Measurements from ENCODE around the gene OR10C1.
"Not testable (repeated sequence)": the region's sequence is repeated elsewhere in the genome, so short reads cannot be mapped to it uniquely, and the experiment has no call there.

OR10C1 gene

GRCh38 chr6:29436730-29437129, 2.4 kb upstream of the OR10C1 start:
- WGBS, 2 experiments, result 90 to 94% methylated on average over 15 to 17 of the region's 18 CpGs
- H3K4me1 ChIP-seq (ENCODE audit: control insufficient read depth, insufficient read depth, low read length); H3K36me3 ChIP-seq (ENCODE audit: control insufficient read depth, insufficient read depth, low read length); H3K27ac ChIP-seq (ENCODE audit: insufficient read depth, low read depth, low read length, poor library complexity, severe bottlenecking); H3K27me3 ChIP-seq (ENCODE audit: control insufficient read depth, insufficient read depth, low read length, poor library complexity, severe bottlenecking); H3K9me3 ChIP-seq (ENCODE audit: control insufficient read depth, low read length); H3K4me3 ChIP-seq (ENCODE audit: insufficient read depth, low read depth, low read length): not testable (repeated sequence)

- no peak overlapping the region for H3K27ac ChIP-seq (ENCODE audit: insufficient read depth, low read depth, low read length, poor library complexity, severe bottlenecking)
- H3K9me3 ChIP-seq (ENCODE audit: control insufficient read depth, low read length), result no peaks in the 10 kb centered on the region
- 82 to 96% methylated on average over 1 of the region's 1 CpG for WGBS, 2 experiments
- no peak overlapping the region for H3K4me3 ChIP-seq (ENCODE audit: insufficient read depth, low read depth, low read length)
- no peaks in the 10 kb centered on the region for H3K27me3 ChIP-seq (ENCODE audit: control insufficient read depth, insufficient read depth, low read length, poor library complexity, severe bottlenecking)
- H3K4me1 ChIP-seq (ENCODE audit: control insufficient read depth, insufficient read depth, low read length), result peaks cover 5% of the 10 kb centered on the region
- no peaks in the 10 kb centered on the region for H3K36me3 ChIP-seq (ENCODE audit: control insufficient read depth, insufficient read depth, low read length)
Measured at GRCh38 chr6:29442719-29443118, 3.6 kb downstream of the OR10C1 start.

DNA sequence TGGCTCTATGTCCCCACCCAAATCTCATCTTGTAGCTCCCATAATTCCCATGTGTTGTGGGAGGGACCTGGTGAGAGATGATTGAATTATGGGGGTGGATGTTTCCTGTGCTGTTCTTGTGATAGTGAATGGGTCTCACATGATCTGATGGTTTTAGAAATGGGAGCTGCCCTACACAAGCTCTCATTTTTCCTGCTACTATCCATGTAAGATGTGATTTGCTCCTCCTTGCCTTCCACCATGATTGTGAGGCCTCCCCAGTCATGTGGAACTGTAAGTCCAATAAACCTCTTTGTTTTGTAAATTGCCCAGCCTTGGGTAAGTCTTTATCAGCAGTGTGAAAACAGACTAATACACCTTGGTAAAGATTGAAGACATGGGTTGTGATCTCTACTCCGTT, 4.9 kb downstream of the OR10C1 start:
- H3K27me3 ChIP-seq (ENCODE audit: control insufficient read depth, insufficient read depth, low read length, poor library complexity, severe bottlenecking); H3K4me3 ChIP-seq (ENCODE audit: insufficient read depth, low read depth, low read length): not testable (repeated sequence)
- 95% methylated on average over 1 of the region's 1 CpG for WGBS, 2 experiments

GRCh38 chr6:29447670-29448069, 8.6 kb downstream of the OR10C1 start:
- no peak overlapping the region for H3K27ac ChIP-seq (ENCODE audit: insufficient read depth, low read depth, low read length, poor library complexity, severe bottlenecking)
- H3K9me3 ChIP-seq (ENCODE audit: control insufficient read depth, low read length), result no peaks in the 10 kb centered on the region
- H3K4me3 ChIP-seq (ENCODE audit: insufficient read depth, low read depth, low read length), result no peak overlapping the region
- 88 to 100% methylated on average over 1 of the region's 1 CpG for WGBS, 2 experiments
- peaks cover 5% of the 10 kb centered on the region for H3K4me1 ChIP-seq (ENCODE audit: control insufficient read depth, insufficient read depth, low read length)
- no peaks in the 10 kb centered on the region for H3K27me3 ChIP-seq (ENCODE audit: control insufficient read depth, insufficient read depth, low read length, poor library complexity, severe bottlenecking)
- H3K36me3 ChIP-seq (ENCODE audit: control insufficient read depth, insufficient read depth, low read length), result no peaks in the 10 kb centered on the region

More for the DNA sequence above, 4.9 kb downstream of the OR10C1 start:
- not testable (repeated sequence) for H3K27ac ChIP-seq (ENCODE audit: insufficient read depth, low read depth, low read length, poor library complexity, severe bottlenecking); H3K36me3 ChIP-seq (ENCODE audit: control insufficient read depth, insufficient read depth, low read length); H3K4me1 ChIP-seq (ENCODE audit: control insufficient read depth, insufficient read depth, low read length); H3K9me3 ChIP-seq (ENCODE audit: control insufficient read depth, low read length)

DNA sequence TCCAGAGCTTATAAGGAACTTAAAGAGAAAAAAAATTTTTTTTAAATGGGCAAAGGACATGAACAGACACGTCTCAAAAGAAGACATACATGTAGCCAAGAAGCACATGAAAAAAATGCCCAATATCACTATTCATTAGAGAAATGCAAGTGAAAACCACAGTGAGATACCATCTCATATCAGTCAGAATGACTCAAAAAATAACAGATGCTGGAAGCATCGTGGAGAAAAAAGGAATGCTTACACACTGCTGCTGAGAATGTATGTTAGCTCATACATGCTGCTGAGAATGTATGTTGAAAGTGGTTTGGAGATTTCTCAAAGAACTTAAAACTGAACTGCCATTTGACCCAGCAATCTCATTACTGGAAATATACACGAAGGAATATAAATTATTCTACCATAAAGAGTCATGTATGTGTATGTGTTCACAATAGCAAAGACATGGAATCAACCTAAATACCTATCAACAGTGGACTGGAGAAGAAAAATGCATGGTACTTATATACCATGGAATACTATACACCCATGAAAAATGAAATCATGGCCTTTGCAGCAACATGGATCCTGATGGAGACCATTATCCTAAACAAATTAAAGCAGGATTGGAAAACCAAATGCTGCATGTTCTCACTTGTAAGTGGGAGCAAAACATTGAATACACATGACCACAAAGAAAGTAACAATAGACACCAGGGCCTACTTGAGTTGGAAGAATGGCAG, 12.5 kb downstream of the OR10C1 start:
- H3K27me3 ChIP-seq (ENCODE audit: control insufficient read depth, insufficient read depth, low read length, poor library complexity, severe bottlenecking), result no peaks in the 10 kb centered on the region
- H3K27ac ChIP-seq (ENCODE audit: insufficient read depth, low read depth, low read length, poor library complexity, severe bottlenecking), result no peak overlapping the region
- WGBS, 2 experiments, result 92 to 96% methylated on average over 2 of the region's 3 CpGs

DNA sequence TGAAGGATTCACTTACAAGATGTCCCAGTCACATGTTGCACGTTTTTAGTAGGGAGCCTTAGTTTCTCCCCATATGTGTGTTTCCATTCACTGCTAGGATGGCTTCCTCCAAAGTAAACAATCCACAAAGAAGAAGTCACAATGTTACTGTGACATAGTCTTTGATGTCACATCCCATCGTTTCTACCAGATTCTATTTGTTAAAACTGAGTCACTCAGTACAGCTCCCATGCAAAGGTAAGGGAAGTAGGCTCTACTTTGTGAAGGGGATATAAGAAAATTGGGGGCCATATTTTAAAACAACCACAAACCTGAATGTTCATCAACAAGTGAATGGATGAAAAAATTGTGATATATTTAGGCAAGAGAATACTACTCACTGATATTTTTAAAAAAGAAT, 17.9 kb downstream of the OR10C1 start, which contains the start of the genes OR11A1 and OR2H1:
TSS of gene OR11A1 (minus strand) at position 101 of the 400 bp plus-strand sequence. CDS start 29,430 bp downstream, outside the sequence.
TSS of gene OR2H1 (plus strand) at position 185 of the 400 bp plus-strand sequence. CDS start 4,615 bp downstream, outside the sequence.
- H3K4me1 ChIP-seq (ENCODE audit: control insufficient read depth, insufficient read depth, low read length), result no peaks in the 10 kb centered on the region
- H3K36me3 ChIP-seq (ENCODE audit: control insufficient read depth, insufficient read depth, low read length), result no peaks in the 10 kb centered on the region
- no peak within 1 kb of the TSS for H3K4me3 ChIP-seq (ENCODE audit: insufficient read depth, low read depth, low read length)
- WGBS, 2 experiments, result 88 to 89% methylated on average over 1 to 2 of the region's 2 CpGs
- no peak within 1 kb of the TSS for H3K27ac ChIP-seq (ENCODE audit: insufficient read depth, low read depth, low read length, poor library complexity, severe bottlenecking)
- H3K9me3 ChIP-seq (ENCODE audit: control insufficient read depth, low read length), result no peaks in the 10 kb centered on the region
- H3K27me3 ChIP-seq (ENCODE audit: control insufficient read depth, insufficient read depth, low read length, poor library complexity, severe bottlenecking), result no peaks in the 10 kb centered on the region

More for the DNA sequence above, 12.5 kb downstream of the OR10C1 start:
- Histone ChIP-seq H3K4me3 (ENCODE audit: insufficient read depth, low read depth, low read length) (no peak overlapping the region), H3K36me3 (ENCODE audit: control insufficient read depth, insufficient read depth, low read length) (no peaks in the 10 kb centered on the region), H3K4me1 (ENCODE audit: control insufficient read depth, insufficient read depth, low read length) (peaks cover 5% of the 10 kb centered on the region), H3K9me3 (ENCODE audit: control insufficient read depth, low read length) (no peaks in the 10 kb centered on the region)

- Histone ChIP-seq H3K27me3 (ENCODE audit: control insufficient read depth, insufficient read depth, low read length, poor library complexity, severe bottlenecking) (no peaks in the 10 kb centered on the region), H3K27ac (ENCODE audit: insufficient read depth, low read depth, low read length, poor library complexity, severe bottlenecking) (no peak overlapping the region), H3K4me3 (ENCODE audit: insufficient read depth, low read depth, low read length) (no peak overlapping the region), H3K36me3 (ENCODE audit: control insufficient read depth, insufficient read depth, low read length) (no peaks in the 10 kb centered on the region), H3K9me3 (ENCODE audit: control insufficient read depth, low read length) (no peaks in the 10 kb centered on the region), H3K4me1 (ENCODE audit: control insufficient read depth, insufficient read depth, low read length) (no peaks in the 10 kb centered on the region)
- 79 to 85% methylated on average over 4 to 5 of the region's 5 CpGs for WGBS, 2 experiments
Measured at GRCh38 chr6:29461021-29461814, 22.1 kb downstream of the OR10C1 start.

GRCh38 chr6:29462022-29462421, 22.9 kb downstream of the OR10C1 start:
- no peak overlapping the region for H3K27ac ChIP-seq (ENCODE audit: insufficient read depth, low read depth, low read length, poor library complexity, severe bottlenecking)
- no peaks in the 10 kb centered on the region for H3K27me3 ChIP-seq (ENCODE audit: control insufficient read depth, insufficient read depth, low read length, poor library complexity, severe bottlenecking)
- no peak overlapping the region for H3K4me3 ChIP-seq (ENCODE audit: insufficient read depth, low read depth, low read length)
- WGBS, 2 experiments, result 93 to 94% methylated on average over 6 of the region's 6 CpGs
- H3K4me1 ChIP-seq (ENCODE audit: control insufficient read depth, insufficient read depth, low read length), result no peaks in the 10 kb centered on the region
- H3K9me3 ChIP-seq (ENCODE audit: control insufficient read depth, low read length), result no peaks in the 10 kb centered on the region
- H3K36me3 ChIP-seq (ENCODE audit: control insufficient read depth, insufficient read depth, low read length), result no peaks in the 10 kb centered on the region

- no peaks in the 10 kb centered on the region for H3K36me3 ChIP-seq (ENCODE audit: control insufficient read depth, insufficient read depth, low read length)
- H3K4me3 ChIP-seq (ENCODE audit: insufficient read depth, low read depth, low read length), result no peak overlapping the region
- H3K4me1 ChIP-seq (ENCODE audit: control insufficient read depth, insufficient read depth, low read length), result no peaks in the 10 kb centered on the region
- no peaks in the 10 kb centered on the region for H3K9me3 ChIP-seq (ENCODE audit: control insufficient read depth, low read length)
- no peaks in the 10 kb centered on the region for H3K27me3 ChIP-seq (ENCODE audit: control insufficient read depth, insufficient read depth, low read length, poor library complexity, severe bottlenecking)
- WGBS, 2 experiments, result 88 to 94% methylated on average over 2 of the region's 2 CpGs
- no peak overlapping the region for H3K27ac ChIP-seq (ENCODE audit: insufficient read depth, low read depth, low read length, poor library complexity, severe bottlenecking)
Measured at GRCh38 chr6:29465279-29465678, 26.2 kb downstream of the OR10C1 start.

GRCh38 chr6:29465801-29466200, 26.7 kb downstream of the OR10C1 start:
- Histone ChIP-seq H3K4me3 (ENCODE audit: insufficient read depth, low read depth, low read length) (no peak overlapping the region), H3K4me1 (ENCODE audit: control insufficient read depth, insufficient read depth, low read length) (no peaks in the 10 kb centered on the region), H3K27me3 (ENCODE audit: control insufficient read depth, insufficient read depth, low read length, poor library complexity, severe bottlenecking) (no peaks in the 10 kb centered on the region), H3K27ac (ENCODE audit: insufficient read depth, low read depth, low read length, poor library complexity, severe bottlenecking) (no peak overlapping the region), H3K36me3 (ENCODE audit: control insufficient read depth, insufficient read depth, low read length) (no peaks in the 10 kb centered on the region), H3K9me3 (ENCODE audit: control insufficient read depth, low read length) (no peaks in the 10 kb centered on the region)
- 83 to 88% methylated on average over 1 to 2 of the region's 2 CpGs for WGBS, 2 experiments

All from ectodermal cell (in vitro differentiated cells).